Breast epithelium (tissue), 4 donors: ENCODE results near the gene GATA6. TPM values are rescaled to one million over a fixed set of nuclear protein-coding genes. Genes with fewer than 3 reads are reported as not detected.

ENCODE experiments used
- DNase-seq, 2 donors: peaks; one replicate each; pipeline ENCODE4 v3.0.0-alpha.2; 2019; ENCODE audit warnings: low spot score in 2 of 2
- H3K27ac ChIP-seq, 2 donors: fragments of 200-600 bp; sonication (generic) in 1 of 2; one replicate each; pipeline ENCODE4 v1.5.1; 2016 to 2019; ENCODE audit warnings: mild to moderate bottlenecking in 1 of 2
- H3K27me3 ChIP-seq, 2 donors: fragments of 200-600 bp; sonication (generic) in 1 of 2; one replicate each; pipeline versions ENCODE4 v1.5.1 to v1.6.0; 2017 to 2019; ENCODE audit warnings: control low read depth in 1 of 2, mild to moderate bottlenecking in 1 of 2
- H3K36me3 ChIP-seq: fragments of 200-600 bp; one replicate; pipeline ENCODE4 v1.5.1; 2019
- H3K4me1 ChIP-seq, 2 donors: fragments of 200-600 bp; sonication (generic); one replicate each; pipeline ENCODE4 v1.5.1; 2016 to 2019; ENCODE audit warnings: control low read depth in 1 of 2
- H3K4me3 ChIP-seq, 3 donors: fragments of 200-600 bp; sonication (generic); 1 replicate in 2 of 3; 2 replicates in 1 of 3; pipeline ENCODE4 v1.5.1; 2016 to 2019; ENCODE audit warnings: mild to moderate bottlenecking in 3 of 3, moderate library complexity in 2 of 3
- H3K9me3 ChIP-seq, 2 donors: fragments of 200-600 bp; sonication (generic) in 1 of 2; one replicate each; pipeline ENCODE4 v1.5.1; 2016 to 2019; ENCODE audit warnings: control low read depth in 1 of 2
- CTCF ChIP-seq, 3 donors: fragments of 450-650 bp; IDR thresholded peaks; one replicate each; pipeline ENCODE4 v1.5.1; 2016 to 2017; ENCODE audit warnings: antibody characterized with exemption in 3 of 3, mild to moderate bottlenecking in 3 of 3, moderate library complexity in 3 of 3
- POLR2A ChIP-seq: fragments of 450-650 bp; IDR thresholded peaks from one replicate; pipeline ENCODE4 v1.6.1; 2016; ENCODE audit warnings: antibody characterized with exemption, mild to moderate bottlenecking, moderate library complexity
- POLR2AphosphoS5 ChIP-seq, 3 donors: sonication (generic); formaldehyde crosslinking; IDR thresholded peaks; one replicate each; pipeline ENCODE4 v1.6.1; 2017; ENCODE audit warnings: antibody characterized with exemption in 3 of 3
- intact Hi-C: fragments of 100-400 bp; cut with DNase I; formaldehyde crosslinking; loops from one replicate; pipeline ENCODE4 v1.15.1; 2023; ENCODE audit warnings: low total_unique reads
- total RNA-seq, 3 donors: library from RNA; depleted of rRNA; stranded (reverse); fragments of >200 nt; gene quantifications; one replicate each; pipeline ENCODE4 v1.1.0, GENCODE V29; 2016

GATA6 gene
- total RNA-seq, 3 donors from 2014 or later, result 3.0 to 11.1 (median 11.0) TPM

DNA sequence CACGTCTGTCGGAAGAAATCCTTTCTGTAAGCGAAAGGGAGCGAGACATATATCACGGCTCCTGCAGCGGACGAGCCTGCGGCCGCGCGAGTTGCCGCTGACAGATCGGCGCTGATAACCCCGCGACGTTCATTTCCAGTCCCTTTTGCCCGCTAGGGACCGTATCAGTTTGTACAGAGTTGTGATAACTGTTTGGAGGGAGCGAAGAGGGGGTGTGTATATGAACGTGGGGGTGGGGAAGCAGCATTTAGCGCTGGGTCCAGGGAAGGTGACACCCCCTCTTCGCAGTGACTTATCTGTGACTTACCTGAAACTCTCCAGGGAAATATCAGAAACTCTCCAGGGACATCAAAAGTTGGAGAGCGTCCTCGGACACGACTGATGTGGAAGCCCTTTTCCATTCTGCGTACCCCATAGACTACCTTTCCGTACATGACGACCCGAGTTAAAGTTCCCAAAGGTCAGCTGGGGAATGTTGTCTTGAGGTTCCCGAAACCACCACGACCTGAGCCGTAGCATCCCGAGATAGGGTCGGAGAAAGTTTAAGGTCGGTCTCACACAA, 948 bp upstream of the GATA6 start:
- intact Hi-C loops, result no loop called here
- no peak for DNase-seq
- peak overlapping the region; percentile 66 to 90 (median 79) for H3K4me3 ChIP-seq
- H3K36me3 ChIP-seq, result no peaks in the 10 kb centered on the region
- peaks cover 0 to 52% of the 10 kb centered on the region in 2 donors for H3K27me3 ChIP-seq
- TF ChIP-seq CTCF (IDR thresholded peaks at IDR 0.05), result no peak
- TF ChIP-seq POLR2A, result no peak
- TF ChIP-seq POLR2AphosphoS5 (IDR thresholded peaks at IDR 0.05), result no peak
- no peak overlapping the region for H3K27ac ChIP-seq
- H3K9me3 ChIP-seq, result no peaks in the 10 kb centered on the region
- H3K4me1 ChIP-seq, result peaks cover 6 to 10% of the 10 kb centered on the region in 2 donors

DNA sequence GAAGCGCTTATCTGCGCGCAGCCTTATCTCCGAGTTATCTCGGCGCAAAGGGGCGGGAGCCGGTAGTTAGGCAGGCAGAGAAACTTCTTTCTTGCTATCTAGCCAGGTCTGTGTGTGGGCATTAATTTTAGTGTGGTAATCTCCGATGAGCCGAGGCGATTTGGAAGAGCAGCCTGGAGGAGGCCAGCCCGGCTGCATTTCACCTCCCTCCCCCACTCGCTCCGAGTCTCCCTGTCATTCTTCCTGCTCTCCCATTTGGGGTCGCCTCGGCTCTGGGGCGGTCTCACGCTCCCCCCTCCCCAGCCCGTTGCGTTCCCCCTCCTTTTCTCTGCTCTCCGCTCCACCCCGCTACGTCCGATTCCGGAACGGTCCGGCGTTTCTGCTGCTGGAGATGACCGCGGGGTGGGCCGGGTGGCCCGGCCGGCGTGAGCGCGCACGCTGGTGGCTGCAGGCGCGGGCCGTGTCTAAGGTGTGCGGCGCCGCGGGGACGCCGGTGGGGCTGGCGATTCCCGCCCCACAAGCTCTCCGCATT, 566 bp downstream of the GATA6 start:
- intact Hi-C loops, result loop anchor here (5.0 to 10.0 kb wide), 3 partner anchors 175 to 488 kb away; no protein-coding TSS in a partner anchor
- H3K27me3 ChIP-seq, result peaks cover 0 to 39% of the 10 kb centered on the region in 2 donors
- H3K9me3 ChIP-seq, result no peaks in the 10 kb centered on the region
- no peak for DNase-seq
- peak overlapping the region; percentile 85 to 87 for H3K27ac ChIP-seq
- H3K36me3 ChIP-seq, result no peaks in the 10 kb centered on the region
- TF ChIP-seq POLR2A, result no peak
- TF ChIP-seq CTCF (IDR thresholded peaks at IDR 0.05), result no peak
- TF ChIP-seq POLR2AphosphoS5 (IDR thresholded peaks at IDR 0.05), result peak in 1 of 3 donors; percentile 8
- H3K4me1 ChIP-seq, result peaks cover 6 to 10% of the 10 kb centered on the region in 2 donors
- peak overlapping the region; percentile 66 to 90 (median 79) for H3K4me3 ChIP-seq

DNA sequence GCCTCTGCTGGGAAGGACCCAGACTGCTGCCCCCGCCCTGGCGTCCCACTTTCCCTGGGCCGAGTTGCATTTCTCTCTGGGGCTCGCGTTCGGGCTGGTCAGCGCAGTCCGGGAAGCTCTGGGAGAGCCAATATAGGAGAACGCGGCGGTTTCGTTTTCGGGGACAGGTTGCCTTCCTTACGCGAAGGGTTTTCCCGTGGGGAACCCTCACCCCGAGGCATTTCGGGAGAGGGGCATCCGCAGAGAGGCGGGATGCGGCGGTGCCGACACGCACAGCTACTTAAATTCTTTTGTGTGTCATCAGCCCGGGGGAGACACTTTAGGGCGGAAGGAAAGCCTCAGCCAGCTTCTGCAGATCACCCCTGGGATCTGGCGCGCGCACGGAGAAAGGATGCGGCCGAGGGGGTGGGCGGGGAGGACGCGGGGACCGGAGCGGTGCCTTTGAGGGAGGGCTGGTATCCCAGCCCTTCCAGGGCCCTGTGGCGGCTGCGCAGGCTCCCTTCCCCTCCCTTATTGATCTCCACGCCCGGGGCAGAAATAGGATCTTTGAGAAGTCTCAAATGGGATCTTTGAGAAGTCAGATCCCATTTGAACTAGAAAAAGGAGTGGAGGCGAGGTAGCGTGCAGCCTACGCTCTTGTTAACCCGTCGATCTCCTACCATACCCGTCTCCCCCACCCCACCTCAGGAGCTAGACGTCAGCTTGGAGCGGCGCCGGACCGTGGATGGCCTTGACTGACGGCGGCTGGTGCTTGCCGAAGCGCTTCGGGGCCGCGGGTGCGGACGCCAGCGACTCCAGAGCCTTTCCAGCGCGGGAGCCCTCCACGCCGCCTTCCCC, 1.2 kb downstream of the GATA6 start:
- H3K27me3 ChIP-seq, result peaks cover 0 to 32% of the 10 kb centered on the region in 2 donors
- intact Hi-C loops, result loop anchor here (5.0 to 10.0 kb wide), 3 partner anchors 174 to 488 kb away; no protein-coding TSS in a partner anchor
- TF ChIP-seq POLR2AphosphoS5 (IDR thresholded peaks at IDR 0.05), result peak in 1 of 3 donors; percentile 8
- no peak for TF ChIP-seq CTCF (IDR thresholded peaks at IDR 0.05)
- TF ChIP-seq POLR2A, result no peak
- peak overlapping the region; percentile 66 to 90 (median 79) for H3K4me3 ChIP-seq
- H3K27ac ChIP-seq, result peak overlapping the region; percentile 85 to 87
- H3K4me1 ChIP-seq, result peaks cover 6 to 10% of the 10 kb centered on the region in 2 donors
- peak; percentile 37 to 68 for DNase-seq
- H3K36me3 ChIP-seq, result no peaks in the 10 kb centered on the region
- H3K9me3 ChIP-seq, result no peaks in the 10 kb centered on the region

GRCh38 chr18:22171258-22172119, 2.1 kb downstream of the GATA6 start:
- no peaks in the 10 kb centered on the region for H3K9me3 ChIP-seq
- intact Hi-C loops, result loop anchor here (5.0 to 10.0 kb wide), 3 partner anchors 173 to 489 kb away; no protein-coding TSS in a partner anchor
- H3K4me1 ChIP-seq, result peaks cover 6 to 10% of the 10 kb centered on the region in 2 donors
- no peaks in the 10 kb centered on the region for H3K36me3 ChIP-seq
- peak overlapping the region; percentile 85 to 87 for H3K27ac ChIP-seq
- TF ChIP-seq POLR2AphosphoS5 (IDR thresholded peaks at IDR 0.05), result no peak
- TF ChIP-seq CTCF (IDR thresholded peaks at IDR 0.05), result no peak
- TF ChIP-seq POLR2A, result no peak
- peaks cover 0 to 26% of the 10 kb centered on the region in 2 donors for H3K27me3 ChIP-seq
- DNase-seq, result no peak
- H3K4me3 ChIP-seq, result peak overlapping the region; percentile 66 to 90 (median 79)
